GM12874 (cell line): Measurements from ENCODE around the gene TMEM217.

Experiments
- TF ChIP-seq, protein P1 (sequence below): IDR thresholded peaks from 2 replicates; pipeline ENCODE4 v1.5.1; 2011; ENCODE audit warnings: low read depth, mild to moderate bottlenecking, control low read depth, low read length, moderate library complexity; ENCODE audit not compliant: insufficient read depth

TMEM217 gene

DNA sequence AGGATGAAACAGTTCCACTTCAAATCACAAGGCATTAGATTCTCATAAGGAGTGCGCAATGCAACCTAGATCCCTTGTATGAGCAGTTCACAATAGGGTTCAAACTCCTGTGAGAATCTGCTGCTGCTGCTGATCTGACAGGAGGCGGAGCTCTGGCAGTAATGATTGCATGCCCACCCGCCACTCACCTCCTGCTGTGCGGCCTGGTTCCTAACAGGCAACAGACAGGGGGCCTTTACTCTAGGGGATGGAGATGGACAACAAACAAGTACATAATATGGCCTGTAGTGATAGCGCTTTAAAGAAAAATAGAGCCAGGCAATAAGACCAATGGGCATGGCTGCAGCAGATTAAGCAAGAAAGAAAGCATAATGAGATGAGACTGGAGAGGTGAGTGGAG lies 3.1 kb downstream of the TMEM217 start:
- TF ChIP-seq, protein P1, sequence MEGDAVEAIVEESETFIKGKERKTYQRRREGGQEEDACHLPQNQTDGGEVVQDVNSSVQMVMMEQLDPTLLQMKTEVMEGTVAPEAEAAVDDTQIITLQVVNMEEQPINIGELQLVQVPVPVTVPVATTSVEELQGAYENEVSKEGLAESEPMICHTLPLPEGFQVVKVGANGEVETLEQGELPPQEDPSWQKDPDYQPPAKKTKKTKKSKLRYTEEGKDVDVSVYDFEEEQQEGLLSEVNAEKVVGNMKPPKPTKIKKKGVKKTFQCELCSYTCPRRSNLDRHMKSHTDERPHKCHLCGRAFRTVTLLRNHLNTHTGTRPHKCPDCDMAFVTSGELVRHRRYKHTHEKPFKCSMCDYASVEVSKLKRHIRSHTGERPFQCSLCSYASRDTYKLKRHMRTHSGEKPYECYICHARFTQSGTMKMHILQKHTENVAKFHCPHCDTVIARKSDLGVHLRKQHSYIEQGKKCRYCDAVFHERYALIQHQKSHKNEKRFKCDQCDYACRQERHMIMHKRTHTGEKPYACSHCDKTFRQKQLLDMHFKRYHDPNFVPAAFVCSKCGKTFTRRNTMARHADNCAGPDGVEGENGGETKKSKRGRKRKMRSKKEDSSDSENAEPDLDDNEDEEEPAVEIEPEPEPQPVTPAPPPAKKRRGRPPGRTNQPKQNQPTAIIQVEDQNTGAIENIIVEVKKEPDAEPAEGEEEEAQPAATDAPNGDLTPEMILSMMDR: no peak

DNA sequence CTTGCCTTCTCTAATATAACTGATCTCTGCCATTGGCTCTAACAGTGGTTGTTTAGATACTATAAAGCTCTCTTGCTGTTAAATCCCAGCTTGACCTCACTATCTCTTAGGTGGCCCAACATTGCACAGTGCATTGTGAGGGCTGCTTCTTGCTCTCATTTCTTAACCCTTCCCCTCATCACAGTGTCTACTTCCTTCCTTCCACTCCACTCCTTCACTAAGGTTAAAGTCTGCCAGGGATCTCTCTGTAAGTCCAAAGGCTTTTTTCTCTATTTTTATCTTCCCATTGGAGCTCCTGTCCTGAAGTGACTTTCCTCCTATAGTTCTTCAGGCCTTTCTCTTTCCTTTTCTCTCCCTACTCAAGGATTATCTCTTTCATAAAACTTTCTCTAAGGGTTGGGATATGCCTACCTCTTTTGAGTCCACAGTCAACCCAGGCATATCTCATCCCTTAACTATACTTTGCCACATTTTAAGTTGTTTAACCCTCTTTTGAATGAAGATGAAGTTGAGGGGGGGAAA lies 4.4 kb downstream of the TMEM217 start:
- TF ChIP-seq, protein P1: no peak

DNA sequence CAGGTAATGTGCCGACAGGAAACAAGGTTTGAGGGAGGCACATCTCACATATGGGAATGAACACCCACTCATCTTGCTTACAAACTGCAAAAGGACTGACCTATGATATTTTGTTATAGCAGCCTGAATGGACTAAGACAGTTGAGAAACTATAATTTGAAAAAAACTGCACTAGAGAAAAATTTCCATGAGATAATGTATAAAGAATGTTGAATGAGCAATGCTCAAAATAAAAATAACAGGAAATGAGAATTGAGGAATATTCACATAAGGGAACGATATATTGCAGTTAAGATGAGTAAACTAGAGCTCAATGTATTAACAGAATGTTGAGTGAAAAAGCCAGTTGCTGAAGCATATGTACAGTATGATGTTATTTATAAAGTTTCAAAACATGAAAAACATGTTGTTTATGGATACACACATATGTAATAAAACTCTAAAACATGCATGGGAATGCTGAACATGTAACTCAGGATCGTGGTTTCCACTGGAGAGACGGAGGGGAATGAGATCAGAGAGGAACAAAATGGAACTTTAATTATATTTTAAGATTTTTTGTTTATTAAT lies 6.6 kb downstream of the TMEM217 start:
- TF ChIP-seq, protein P1: no peak

DNA sequence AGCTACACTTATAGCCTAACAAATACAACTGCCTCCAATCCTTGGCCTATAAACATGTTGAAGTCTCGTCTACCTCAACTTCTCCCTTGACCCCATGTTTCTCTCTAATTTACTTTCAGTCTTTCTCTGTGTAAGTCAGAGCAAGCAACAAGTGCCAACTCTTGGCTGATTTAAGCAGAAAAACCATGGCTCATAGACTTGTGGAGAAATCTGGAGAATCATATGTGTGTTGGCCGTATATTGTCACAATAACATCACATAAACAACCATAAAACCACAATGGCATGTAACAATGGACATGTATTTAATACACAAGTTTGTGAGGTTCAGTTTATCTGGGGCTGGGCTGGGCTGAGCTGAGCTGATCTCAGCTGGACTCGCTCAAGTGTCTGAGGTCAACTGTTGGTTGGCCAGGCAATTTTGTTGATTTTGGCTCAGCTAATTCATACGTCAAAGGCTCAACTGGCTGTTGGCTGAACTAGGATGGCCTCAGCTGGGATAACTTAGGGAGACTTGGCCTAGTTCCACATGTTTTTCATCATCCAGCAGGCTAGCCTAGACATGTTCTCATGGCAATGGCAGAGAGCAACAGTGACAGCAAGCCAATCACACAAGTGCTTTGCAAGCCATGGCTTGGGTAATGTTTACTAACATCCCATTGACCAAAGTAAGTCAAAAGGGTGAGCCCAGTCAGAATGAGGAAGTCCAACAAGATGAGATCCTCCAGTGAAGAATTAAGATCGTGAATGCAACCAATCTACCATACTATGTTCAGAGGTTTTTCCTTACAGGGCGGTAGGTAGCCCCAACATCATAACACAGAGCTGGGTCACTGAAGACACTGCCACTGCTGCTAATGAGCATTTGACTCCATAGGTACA lies 13.3 kb downstream of the TMEM217 start:
- TF ChIP-seq, protein P1: no peak

DNA sequence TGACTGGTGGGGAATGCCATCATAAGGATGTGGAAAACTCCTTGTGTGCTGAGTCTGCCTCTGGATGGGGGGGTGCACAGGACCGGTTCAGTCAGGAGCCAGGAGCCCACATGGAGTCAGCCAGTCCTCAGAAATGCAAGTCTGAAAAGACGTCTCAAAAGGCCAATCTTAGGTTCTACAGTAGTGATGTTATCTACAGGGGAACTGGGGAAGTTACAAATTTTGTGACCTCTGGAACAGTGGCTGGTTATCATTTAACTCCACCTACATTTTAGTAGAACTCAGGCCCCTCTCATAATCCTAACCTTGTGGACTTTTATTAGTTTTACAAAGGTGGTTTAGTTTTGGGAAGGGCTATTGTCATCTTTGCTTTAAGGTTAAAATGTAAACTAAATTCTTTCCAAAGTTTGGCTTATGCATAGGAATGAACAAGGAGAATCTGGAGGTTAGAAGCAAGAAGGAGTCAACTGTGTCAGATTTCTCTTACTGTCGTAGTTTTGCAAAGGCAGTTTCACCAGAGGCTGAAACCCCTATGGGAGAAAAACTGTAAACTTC lies 14.1 kb downstream of the TMEM217 start:
- TF ChIP-seq, protein P1: no peak

DNA sequence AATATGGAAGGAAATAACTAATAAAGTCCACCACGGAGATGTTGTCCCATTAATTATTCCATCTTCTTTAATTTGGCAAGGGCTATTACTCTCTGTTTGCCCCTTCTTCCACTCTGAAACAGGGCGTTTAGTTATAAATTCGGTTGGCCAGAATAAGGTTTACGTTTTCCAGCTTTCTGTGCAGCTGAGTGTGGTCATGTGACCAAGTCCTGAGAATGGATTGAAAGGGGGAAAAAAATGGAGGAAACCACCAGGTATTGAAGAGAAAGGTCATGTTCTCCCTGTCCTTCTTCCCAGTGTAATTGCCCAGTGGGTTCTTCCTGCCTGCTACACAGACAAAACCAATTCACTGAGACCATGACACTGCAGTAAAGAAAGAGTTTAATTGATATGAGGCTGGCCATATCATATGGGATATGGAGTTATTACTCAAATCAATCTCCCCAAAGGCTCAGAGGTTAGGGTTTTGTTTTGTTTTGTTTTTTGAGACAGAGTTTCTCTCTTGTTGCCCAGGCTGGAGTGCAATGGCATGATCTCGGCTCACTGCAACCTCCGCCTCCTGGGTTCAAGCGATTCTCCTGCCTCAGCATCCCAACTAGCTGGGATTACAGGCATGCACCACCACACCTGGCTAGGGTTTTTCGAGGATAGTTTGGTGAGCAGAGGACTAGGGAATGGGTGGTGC lies 14.7 kb downstream of the TMEM217 start:
- TF ChIP-seq, protein P1: no peak
